DND-41 (cell line): ENCODE results near the gene ZNF281.

Experiments
- ATAC-seq: fragments of 200-7000 bp; cut with Tn5 transposase; 3 replicates; pipeline ENCODE4 v1.9.1; 2021; ENCODE audit warnings: low read depth; ENCODE audit not compliant: insufficient read depth
- DNase-seq: peaks from one replicate; pipeline ENCODE4 v3.0.0-alpha.2; 2020
- H2AFZ ChIP-seq: 2 replicates; pipeline ENCODE4 v1.6.0; 2012; ENCODE audit warnings: low read depth, low read length
- H3K27ac ChIP-seq: 2 replicates; pipeline ENCODE4 v1.5.1; 2012; ENCODE audit warnings: low read length, inconsistent platforms
- H3K27me3 ChIP-seq: fragments of 200-600 bp; sonication (generic); 2 replicates; pipeline ENCODE4 v1.6.0; 2012; ENCODE audit warnings: low read length, mild to moderate bottlenecking, inconsistent platforms; ENCODE audit not compliant: insufficient read depth, poor library complexity
- H3K36me3 ChIP-seq: 2 replicates; pipeline ENCODE4 v1.5.1; 2012; ENCODE audit warnings: low read length, inconsistent platforms; ENCODE audit not compliant: insufficient read depth
- H3K4me1 ChIP-seq: 2 replicates; pipeline ENCODE4 v1.5.1; 2012; ENCODE audit warnings: mild to moderate bottlenecking, low read length; ENCODE audit not compliant: insufficient read depth
- H3K4me2 ChIP-seq: 2 replicates; pipeline ENCODE4 v1.6.0; 2012; ENCODE audit warnings: mild to moderate bottlenecking, moderate library complexity, low read length, inconsistent platforms; ENCODE audit not compliant: insufficient read depth
- H3K4me3 ChIP-seq, 2 experiments: fragments of 200-600 bp in 1 of 2; shearing (Covaris generic) in 1 of 2; 2 replicates each; pipeline ENCODE4 v1.5.1; 2012 to 2016; ENCODE audit warnings: inconsistent platforms in 2 of 2, low read length in 2 of 2, mild to moderate bottlenecking in 2 of 2, low read depth in 1 of 2, moderate library complexity in 1 of 2
- H3K79me2 ChIP-seq: 2 replicates; pipeline ENCODE4 v1.6.0; 2012; ENCODE audit warnings: low read length, inconsistent platforms; ENCODE audit not compliant: insufficient read depth
- H3K9ac ChIP-seq: 2 replicates; pipeline ENCODE4 v1.6.0; 2012; ENCODE audit warnings: low read depth, mild to moderate bottlenecking, inconsistent platforms, low read length, moderate library complexity
- H3K9me3 ChIP-seq: 2 replicates; pipeline ENCODE4 v1.5.1; 2012; ENCODE audit warnings: low read length, moderate library complexity, mild to moderate bottlenecking, inconsistent platforms; ENCODE audit not compliant: insufficient read depth, severe bottlenecking
- H4K20me1 ChIP-seq: 2 replicates; pipeline ENCODE4 v1.6.0; 2012; ENCODE audit warnings: low read length; ENCODE audit not compliant: insufficient read depth
- CTCF ChIP-seq: IDR thresholded peaks from 2 replicates; pipeline ENCODE4 v1.5.1; 2012; ENCODE audit warnings: borderline replicate concordance, low read length, moderate library complexity, mild to moderate bottlenecking; ENCODE audit not compliant: poor library complexity, severe bottlenecking; ENCODE audit errors: extremely low read depth
- EZH2 ChIP-seq: IDR thresholded peaks from 3 replicates; pipeline ENCODE4 v1.6.1; 2012; ENCODE audit warnings: borderline replicate concordance, low read depth, mild to moderate bottlenecking, moderate library complexity, low read length, inconsistent platforms; ENCODE audit not compliant: severe bottlenecking

ZNF281 gene

GRCh38 chr1:200454425-200454824 is 44.6 kb upstream of the ZNF281 start:
- TF ChIP-seq EZH2 = no peak
- no peak for TF ChIP-seq CTCF
- Histone ChIP-seq H2AFZ (no peak overlapping the region), H3K4me1 (no peaks in the 10 kb centered on the region), H3K79me2 (no peaks in the 10 kb centered on the region), H3K9ac (no peak overlapping the region), H4K20me1 (no peaks in the 10 kb centered on the region), H3K27ac (no peak overlapping the region), H3K4me3 (no peak overlapping the region), H3K4me2 (no peak overlapping the region), H3K27me3 (peaks cover 8% of the 10 kb centered on the region), H3K9me3 (no peaks in the 10 kb centered on the region), H3K36me3 (no peaks in the 10 kb centered on the region)
- DNase-seq (no peak), ATAC-seq (no peak)

- H3K4me1 ChIP-seq = no peaks in the 10 kb centered on the region
- no peaks in the 10 kb centered on the region for H3K79me2 ChIP-seq
- ATAC-seq (no peak), DNase-seq (no peak)
- no peaks in the 10 kb centered on the region for H3K9me3 ChIP-seq
- H3K9ac ChIP-seq = no peak overlapping the region
- TF ChIP-seq EZH2 (no peak), CTCF (no peak)
- H4K20me1 ChIP-seq = no peaks in the 10 kb centered on the region
- no peaks in the 10 kb centered on the region for H3K36me3 ChIP-seq
- H3K27me3 ChIP-seq = peaks cover 8% of the 10 kb centered on the region
- no peak overlapping the region for H3K4me3 ChIP-seq
- no peak overlapping the region for H2AFZ ChIP-seq
- no peak overlapping the region for H3K4me2 ChIP-seq
- no peak overlapping the region for H3K27ac ChIP-seq
Measured at GRCh38 chr1:200453553-200453905, 43.7 kb upstream of the ZNF281 start.

GRCh38 chr1:200452850-200453552 is 43.2 kb upstream of the ZNF281 start:
- no peaks in the 10 kb centered on the region for H3K79me2 ChIP-seq
- no peaks in the 10 kb centered on the region for H3K4me1 ChIP-seq
- H3K27me3 ChIP-seq = peaks cover 8% of the 10 kb centered on the region
- H3K27ac ChIP-seq = no peak overlapping the region
- ATAC-seq (no peak), DNase-seq (no peak)
- no peak overlapping the region for H3K4me3 ChIP-seq
- no peaks in the 10 kb centered on the region for H3K36me3 ChIP-seq
- H4K20me1 ChIP-seq = no peaks in the 10 kb centered on the region
- TF ChIP-seq CTCF (no peak), EZH2 (no peak)
- no peak overlapping the region for H3K4me2 ChIP-seq
- H3K9me3 ChIP-seq = no peaks in the 10 kb centered on the region
- no peak overlapping the region for H2AFZ ChIP-seq
- no peak overlapping the region for H3K9ac ChIP-seq
